ENCODE results near the gene PIK3R2. TPM values are rescaled to one million over a fixed set of nuclear protein-coding genes. Genes with fewer than 3 reads are reported as not detected.

Gene PIK3R2
- polyA plus RNA-seq, 1 donor from 2014 or later = 14.8 TPM

DNA sequence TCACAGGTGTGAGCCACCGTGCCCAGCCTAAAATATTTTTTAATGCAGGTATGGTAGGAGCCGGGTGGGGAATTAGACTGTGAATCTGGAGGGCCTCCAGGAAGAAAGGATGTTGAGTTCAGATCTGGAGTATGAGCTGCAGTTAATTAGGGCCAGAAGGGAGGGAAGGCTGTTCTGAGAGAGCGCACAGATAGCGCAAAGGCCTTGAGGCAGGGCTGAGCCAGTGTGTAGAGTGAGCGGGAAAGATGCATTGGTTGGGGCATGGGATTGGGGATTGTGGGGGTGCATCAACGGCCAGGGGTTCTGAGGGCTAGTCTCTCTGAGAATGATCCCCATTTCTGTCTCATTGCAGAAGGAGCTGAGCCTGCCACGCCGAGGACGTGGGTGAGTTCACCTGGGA lies 45.7 kb upstream of the PIK3R2 start:
- Histone ChIP-seq H3K27ac (ENCODE audit: low read length) (no peak overlapping the region), H3K9ac (ENCODE audit: low read length) (no peak overlapping the region), H3K36me3 (ENCODE audit: insufficient read depth, low read length) (no peaks in the 10 kb centered on the region), H3K27me3 (ENCODE audit: insufficient read depth, low read depth, low read length) (peaks cover 21% of the 10 kb centered on the region), H3F3A (ENCODE audit: insufficient read depth, low read length, poor library complexity, severe bottlenecking) (no peaks in the 10 kb centered on the region), H3K4me2 (ENCODE audit: low read length) (no peak overlapping the region), H3K79me2 (replicated peaks; ENCODE audit: insufficient read depth, low read length) (no peaks in the 10 kb centered on the region), H3K4me3 (ENCODE audit: low read length) (no peak overlapping the region), H4K20me1 (ENCODE audit: insufficient read depth) (no peaks in the 10 kb centered on the region), H3K9me3 (ENCODE audit: low read length) (no peaks in the 10 kb centered on the region), H3K9me2 (ENCODE audit: insufficient read depth, low read length) (no peaks in the 10 kb centered on the region), H2AFZ (ENCODE audit: low read depth, low read length) (no peak overlapping the region)
- TF ChIP-seq POLR2AphosphoS5 (IDR thresholded peaks at IDR 0.05) (no peak), EZH2 (IDR thresholded peaks at IDR 0.05; ENCODE audit: borderline replicate concordance, insufficient read depth, low read length, poor library complexity, severe bottlenecking) (no peak), SMC3 (conservative IDR thresholded peaks at IDR 0.05; ENCODE audit: poor library complexity) (no peak), TAF1 (IDR thresholded peaks at IDR 0.05; ENCODE audit: low read depth) (no peak), CTCF (IDR thresholded peaks at IDR 0.05; ENCODE audit: poor library complexity, severe bottlenecking) (no peak), EP300 (conservative IDR thresholded peaks at IDR 0.05; ENCODE audit: poor library complexity, severe bottlenecking) (no peak), RAD21 (conservative IDR thresholded peaks at IDR 0.05) (no peak), MXI1 (conservative IDR thresholded peaks at IDR 0.05; ENCODE audit: poor library complexity, severe bottlenecking) (no peak)
- TF ChIP-seq, protein P1, sequence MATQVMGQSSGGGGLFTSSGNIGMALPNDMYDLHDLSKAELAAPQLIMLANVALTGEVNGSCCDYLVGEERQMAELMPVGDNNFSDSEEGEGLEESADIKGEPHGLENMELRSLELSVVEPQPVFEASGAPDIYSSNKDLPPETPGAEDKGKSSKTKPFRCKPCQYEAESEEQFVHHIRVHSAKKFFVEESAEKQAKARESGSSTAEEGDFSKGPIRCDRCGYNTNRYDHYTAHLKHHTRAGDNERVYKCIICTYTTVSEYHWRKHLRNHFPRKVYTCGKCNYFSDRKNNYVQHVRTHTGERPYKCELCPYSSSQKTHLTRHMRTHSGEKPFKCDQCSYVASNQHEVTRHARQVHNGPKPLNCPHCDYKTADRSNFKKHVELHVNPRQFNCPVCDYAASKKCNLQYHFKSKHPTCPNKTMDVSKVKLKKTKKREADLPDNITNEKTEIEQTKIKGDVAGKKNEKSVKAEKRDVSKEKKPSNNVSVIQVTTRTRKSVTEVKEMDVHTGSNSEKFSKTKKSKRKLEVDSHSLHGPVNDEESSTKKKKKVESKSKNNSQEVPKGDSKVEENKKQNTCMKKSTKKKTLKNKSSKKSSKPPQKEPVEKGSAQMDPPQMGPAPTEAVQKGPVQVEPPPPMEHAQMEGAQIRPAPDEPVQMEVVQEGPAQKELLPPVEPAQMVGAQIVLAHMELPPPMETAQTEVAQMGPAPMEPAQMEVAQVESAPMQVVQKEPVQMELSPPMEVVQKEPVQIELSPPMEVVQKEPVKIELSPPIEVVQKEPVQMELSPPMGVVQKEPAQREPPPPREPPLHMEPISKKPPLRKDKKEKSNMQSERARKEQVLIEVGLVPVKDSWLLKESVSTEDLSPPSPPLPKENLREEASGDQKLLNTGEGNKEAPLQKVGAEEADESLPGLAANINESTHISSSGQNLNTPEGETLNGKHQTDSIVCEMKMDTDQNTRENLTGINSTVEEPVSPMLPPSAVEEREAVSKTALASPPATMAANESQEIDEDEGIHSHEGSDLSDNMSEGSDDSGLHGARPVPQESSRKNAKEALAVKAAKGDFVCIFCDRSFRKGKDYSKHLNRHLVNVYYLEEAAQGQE (IDR thresholded peaks at IDR 0.05; ENCODE audit: borderline replicate concordance) = no peak

GRCh38 chr19:18108897-18109296 lies 44.1 kb upstream of the PIK3R2 start:
- peaks cover 21% of the 10 kb centered on the region for H3K27me3 ChIP-seq (ENCODE audit: insufficient read depth, low read depth, low read length)
- H3K9me3 ChIP-seq (ENCODE audit: low read length) = no peaks in the 10 kb centered on the region
- no peaks in the 10 kb centered on the region for H4K20me1 ChIP-seq (ENCODE audit: insufficient read depth)
- H3K9ac ChIP-seq (ENCODE audit: low read length) = no peak overlapping the region
- H3K27ac ChIP-seq (ENCODE audit: low read length) = no peak overlapping the region
- no peaks in the 10 kb centered on the region for H3K36me3 ChIP-seq (ENCODE audit: insufficient read depth, low read length)
- no peak overlapping the region for H2AFZ ChIP-seq (ENCODE audit: low read depth, low read length)
- H3F3A ChIP-seq (ENCODE audit: insufficient read depth, low read length, poor library complexity, severe bottlenecking) = no peaks in the 10 kb centered on the region
- no peak overlapping the region for H3K4me3 ChIP-seq (ENCODE audit: low read length)
- no peaks in the 10 kb centered on the region for H3K79me2 ChIP-seq (replicated peaks; ENCODE audit: insufficient read depth, low read length)
- no peak overlapping the region for H3K4me2 ChIP-seq (ENCODE audit: low read length)
- TF ChIP-seq, protein P1 (IDR thresholded peaks at IDR 0.05; ENCODE audit: borderline replicate concordance) = no peak
- TF ChIP-seq EZH2 (IDR thresholded peaks at IDR 0.05; ENCODE audit: borderline replicate concordance, insufficient read depth, low read length, poor library complexity, severe bottlenecking) (no peak), RAD21 (conservative IDR thresholded peaks at IDR 0.05) (no peak), POLR2AphosphoS5 (IDR thresholded peaks at IDR 0.05) (no peak), MXI1 (conservative IDR thresholded peaks at IDR 0.05; ENCODE audit: poor library complexity, severe bottlenecking) (no peak), TAF1 (IDR thresholded peaks at IDR 0.05; ENCODE audit: low read depth) (no peak), CTCF (IDR thresholded peaks at IDR 0.05; ENCODE audit: poor library complexity, severe bottlenecking) (no peak), SMC3 (conservative IDR thresholded peaks at IDR 0.05; ENCODE audit: poor library complexity) (no peak), EP300 (conservative IDR thresholded peaks at IDR 0.05; ENCODE audit: poor library complexity, severe bottlenecking) (no peak)
- no peaks in the 10 kb centered on the region for H3K9me2 ChIP-seq (ENCODE audit: insufficient read depth, low read length)

Data from neural cell (in vitro differentiated cells).